Neuron (in vitro differentiated cells): ENCODE results near the gene ZNF423.

Experiments used
- H2AFZ ChIP-seq: one replicate; pipeline ENCODE4 v1.6.1; 2013; ENCODE audit warnings: low read depth, mild to moderate bottlenecking, inconsistent platforms, low read length, moderate library complexity
- H3K27me3 ChIP-seq: one replicate; pipeline ENCODE4 v1.6.1; 2013; ENCODE audit warnings: low read length; ENCODE audit not compliant: insufficient read depth
- H3K36me3 ChIP-seq: one replicate; pipeline ENCODE4 v1.6.1; 2013; ENCODE audit warnings: low read length; ENCODE audit not compliant: insufficient read depth
- H3K4me1 ChIP-seq: one replicate; pipeline ENCODE4 v1.6.1; 2013; ENCODE audit warnings: low read length; ENCODE audit not compliant: insufficient read depth
- H3K4me3 ChIP-seq: 2 replicates; pipeline ENCODE4 v1.5.1; 2013; ENCODE audit warnings: mild to moderate bottlenecking, low read length, moderate library complexity
- H3K9me3 ChIP-seq: one replicate; pipeline ENCODE4 v1.6.1; 2013; ENCODE audit warnings: low read length

ZNF423 gene

DNA sequence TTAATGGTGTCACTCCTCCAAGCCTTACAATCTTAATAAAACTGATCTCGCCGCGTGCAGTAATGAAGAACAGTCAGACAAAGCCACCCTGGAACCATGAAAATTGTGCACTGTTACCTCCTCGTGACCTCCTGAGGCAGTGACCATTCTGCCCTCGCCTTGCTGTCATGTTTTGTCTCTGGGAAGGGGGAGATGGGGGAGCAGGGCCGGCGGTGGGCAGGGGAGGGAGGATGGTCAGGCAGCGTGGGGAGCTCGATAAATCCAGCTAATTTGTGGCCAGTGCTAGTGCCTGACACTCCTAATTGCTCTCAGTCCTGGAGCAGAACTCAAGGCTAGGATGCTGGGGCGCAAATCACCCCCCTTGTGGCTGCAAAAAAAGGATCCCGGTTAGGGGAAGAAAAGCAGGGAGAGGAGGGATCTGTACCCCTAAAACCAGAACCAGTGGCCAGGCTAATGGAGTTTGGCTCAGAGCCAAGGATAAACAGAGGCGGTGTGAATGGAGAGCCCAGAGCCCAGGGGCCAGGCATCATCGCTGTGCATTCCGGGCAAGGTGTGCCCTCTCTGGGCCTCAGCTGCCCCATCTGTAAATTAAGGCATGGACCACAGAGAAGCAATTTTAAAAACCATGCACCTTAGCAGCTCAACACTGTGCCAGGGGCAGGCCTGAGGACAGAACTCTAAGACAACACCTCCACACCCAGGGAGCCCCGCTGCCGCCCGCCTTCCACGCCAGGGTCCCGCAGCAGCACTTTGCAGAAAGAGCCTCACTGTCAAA, 113.3 kb downstream of the ZNF423 start:
- Histone ChIP-seq H3K4me3 (no peak overlapping the region), H3K27me3 (no peaks in the 10 kb centered on the region), H2AFZ (no peak overlapping the region), H3K9me3 (no peaks in the 10 kb centered on the region), H3K36me3 (no peaks in the 10 kb centered on the region), H3K4me1 (peaks cover 50% of the 10 kb centered on the region)

GRCh38 chr16:49740256-49740655, 115.7 kb downstream of the ZNF423 start:
- Histone ChIP-seq H3K36me3 (no peaks in the 10 kb centered on the region), H3K27me3 (no peaks in the 10 kb centered on the region), H3K4me1 (peaks cover 35% of the 10 kb centered on the region), H3K4me3 (no peak overlapping the region), H2AFZ (no peak overlapping the region), H3K9me3 (no peaks in the 10 kb centered on the region)

GRCh38 chr16:49739381-49739780, 116.5 kb downstream of the ZNF423 start:
- H3K27me3 ChIP-seq: no peaks in the 10 kb centered on the region
- no peak overlapping the region for H2AFZ ChIP-seq
- H3K36me3 ChIP-seq: no peaks in the 10 kb centered on the region
- peaks cover 29% of the 10 kb centered on the region for H3K4me1 ChIP-seq
- H3K4me3 ChIP-seq: no peak overlapping the region
- H3K9me3 ChIP-seq: no peaks in the 10 kb centered on the region

- H3K36me3 ChIP-seq: no peaks in the 10 kb centered on the region
- H3K4me1 ChIP-seq: peaks cover 24% of the 10 kb centered on the region
- no peak overlapping the region for H3K4me3 ChIP-seq
- H3K9me3 ChIP-seq: no peaks in the 10 kb centered on the region
- H3K27me3 ChIP-seq: no peaks in the 10 kb centered on the region
- H2AFZ ChIP-seq: no peak overlapping the region
Measured at GRCh38 chr16:49738832-49739231, 117.1 kb downstream of the ZNF423 start.

GRCh38 chr16:49738001-49738400, 117.9 kb downstream of the ZNF423 start:
- Histone ChIP-seq H3K27me3 (no peaks in the 10 kb centered on the region), H2AFZ (no peak overlapping the region), H3K4me3 (no peak overlapping the region), H3K4me1 (peaks cover 16% of the 10 kb centered on the region), H3K9me3 (no peaks in the 10 kb centered on the region), H3K36me3 (no peaks in the 10 kb centered on the region)

DNA sequence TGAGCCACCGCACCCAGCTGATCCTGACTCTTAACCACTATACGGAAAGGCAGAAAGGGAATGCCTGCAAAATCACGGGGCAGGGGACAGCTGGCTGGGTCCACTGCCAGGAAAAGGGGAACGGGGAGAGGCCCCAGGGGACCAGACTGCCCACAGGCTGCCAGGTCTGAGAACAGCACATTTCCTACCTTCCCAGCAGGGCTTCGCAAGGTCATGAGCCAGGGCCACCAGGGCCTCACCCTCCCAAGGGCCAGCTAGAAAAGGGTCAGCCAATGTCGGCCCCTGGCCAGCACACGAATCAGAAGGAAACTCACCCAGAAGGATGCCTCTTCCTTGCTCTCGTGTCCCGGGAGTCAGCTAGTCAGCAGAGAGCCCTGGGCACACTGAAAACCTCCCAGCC, 118.4 kb downstream of the ZNF423 start:
- Histone ChIP-seq H3K36me3 (no peaks in the 10 kb centered on the region), H2AFZ (no peak overlapping the region), H3K4me1 (peaks cover 11% of the 10 kb centered on the region), H3K9me3 (no peaks in the 10 kb centered on the region), H3K4me3 (no peak overlapping the region), H3K27me3 (no peaks in the 10 kb centered on the region)

- H3K36me3 ChIP-seq: peaks cover 17% of the 10 kb centered on the region
- H2AFZ ChIP-seq: no peak overlapping the region
- peaks cover 15% of the 10 kb centered on the region for H3K9me3 ChIP-seq
- no peak overlapping the region for H3K4me3 ChIP-seq
- H3K27me3 ChIP-seq: no peaks in the 10 kb centered on the region
- H3K4me1 ChIP-seq: no peaks in the 10 kb centered on the region
Measured at GRCh38 chr16:49734331-49734730, 121.6 kb downstream of the ZNF423 start.

DNA sequence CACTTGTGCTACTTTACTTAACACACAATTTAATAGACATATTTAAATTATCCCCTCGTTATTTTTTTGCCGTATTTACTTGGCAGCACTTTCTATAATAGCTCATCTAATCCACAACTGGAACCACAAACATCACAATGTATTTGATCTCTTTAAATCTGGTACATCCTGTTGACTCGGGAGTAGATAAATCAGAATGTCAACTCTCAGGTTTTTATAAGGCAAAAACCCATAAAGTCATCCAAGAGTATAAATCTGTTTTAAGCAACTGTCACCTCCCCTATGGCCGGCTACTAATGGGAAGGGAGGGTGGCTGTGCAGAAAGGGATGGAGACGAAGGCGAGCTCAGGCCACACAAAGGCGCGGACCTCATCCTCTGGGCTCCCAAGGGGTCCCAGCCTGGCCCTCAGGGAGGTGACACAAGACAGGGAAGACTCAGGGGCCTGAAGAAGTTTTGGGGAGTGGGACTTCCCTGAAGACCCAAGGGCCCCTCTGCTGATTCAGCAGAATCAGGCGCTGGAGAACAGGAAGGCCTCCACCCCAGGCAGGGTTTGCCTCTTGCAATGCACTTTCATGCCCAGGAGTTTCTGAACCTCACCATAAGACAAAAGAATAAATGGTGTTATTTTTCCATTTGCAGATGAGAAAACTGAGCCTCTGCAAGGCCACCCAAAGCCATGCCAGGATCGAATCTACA, 122.5 kb downstream of the ZNF423 start:
- Histone ChIP-seq H2AFZ (no peak overlapping the region), H3K27me3 (no peaks in the 10 kb centered on the region), H3K9me3 (peaks cover 15% of the 10 kb centered on the region), H3K4me3 (no peak overlapping the region), H3K36me3 (peaks cover 17% of the 10 kb centered on the region), H3K4me1 (no peaks in the 10 kb centered on the region)

DNA sequence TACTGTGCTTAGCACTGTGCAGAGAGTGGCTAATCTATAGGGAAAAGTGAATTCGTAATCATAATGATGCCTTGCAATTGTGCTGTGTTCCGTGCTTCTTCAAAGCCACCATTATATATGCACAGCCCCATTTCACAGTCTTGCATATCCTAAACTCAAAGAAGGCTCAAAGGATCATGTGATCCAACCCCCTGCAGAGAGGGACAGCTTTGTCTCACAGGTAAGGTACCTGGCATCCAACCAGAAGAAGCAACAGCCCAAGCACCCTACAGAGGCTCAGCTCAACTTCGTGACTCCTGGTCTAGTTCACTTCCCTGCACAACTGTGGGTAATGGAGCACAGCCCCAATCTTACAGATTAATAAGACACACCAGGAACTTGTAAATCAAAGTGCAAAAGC, 124.0 kb downstream of the ZNF423 start:
- Histone ChIP-seq H3K4me1 (no peaks in the 10 kb centered on the region), H3K9me3 (peaks cover 15% of the 10 kb centered on the region), H3K36me3 (peaks cover 27% of the 10 kb centered on the region), H3K4me3 (no peak overlapping the region), H3K27me3 (no peaks in the 10 kb centered on the region), H2AFZ (no peak overlapping the region)

- Histone ChIP-seq H3K9me3 (peaks cover 15% of the 10 kb centered on the region), H3K27me3 (no peaks in the 10 kb centered on the region), H3K4me3 (no peak overlapping the region), H2AFZ (no peak overlapping the region), H3K36me3 (peaks cover 27% of the 10 kb centered on the region), H3K4me1 (no peaks in the 10 kb centered on the region)
Measured at GRCh38 chr16:49730772-49731171, 125.1 kb downstream of the ZNF423 start.

GRCh38 chr16:49727611-49728010, 128.3 kb downstream of the ZNF423 start:
- H3K36me3 ChIP-seq: peaks cover 29% of the 10 kb centered on the region
- H3K4me3 ChIP-seq: no peak overlapping the region
- H3K27me3 ChIP-seq: no peaks in the 10 kb centered on the region
- no peak overlapping the region for H2AFZ ChIP-seq
- peaks cover 17% of the 10 kb centered on the region for H3K9me3 ChIP-seq
- H3K4me1 ChIP-seq: no peaks in the 10 kb centered on the region

GRCh38 chr16:49726155-49726554, 129.8 kb downstream of the ZNF423 start:
- Histone ChIP-seq H2AFZ (no peak overlapping the region), H3K9me3 (peaks cover 15% of the 10 kb centered on the region), H3K4me3 (no peak overlapping the region), H3K4me1 (no peaks in the 10 kb centered on the region), H3K27me3 (no peaks in the 10 kb centered on the region), H3K36me3 (peaks cover 30% of the 10 kb centered on the region)

DNA sequence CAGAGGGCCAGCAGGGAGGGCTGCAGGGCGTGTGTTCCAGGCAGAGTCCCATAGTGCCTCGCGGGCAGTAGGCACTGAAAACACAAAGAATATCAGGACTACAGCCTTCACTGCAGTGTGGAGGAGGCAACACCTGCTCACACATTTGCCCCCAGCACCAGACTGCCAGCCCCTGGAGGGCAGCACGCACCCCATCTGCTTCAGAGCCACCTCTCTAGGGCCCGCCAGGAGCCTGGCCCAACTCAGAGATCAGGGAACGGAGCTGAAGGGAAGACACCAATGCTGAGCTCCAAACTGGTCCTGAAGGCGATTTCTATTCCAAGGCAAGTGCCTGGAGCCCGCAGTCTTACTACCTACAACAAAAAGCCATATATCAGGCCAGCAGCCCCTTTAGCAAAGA, 130.3 kb downstream of the ZNF423 start:
- no peaks in the 10 kb centered on the region for H3K4me1 ChIP-seq

More for the DNA sequence above, 130.3 kb downstream of the ZNF423 start:
- H3K4me3 ChIP-seq: no peak overlapping the region
- H2AFZ ChIP-seq: no peak overlapping the region
- H3K36me3 ChIP-seq: peaks cover 25% of the 10 kb centered on the region
- H3K9me3 ChIP-seq: peaks cover 14% of the 10 kb centered on the region
- H3K27me3 ChIP-seq: no peaks in the 10 kb centered on the region
